WTC11 (cell line): ENCODE results near the gene METAP1. TPM values are rescaled to one million over a fixed set of nuclear protein-coding genes. Genes with fewer than 3 reads are reported as not detected.
"Not testable (repeated sequence)": the region's sequence is repeated elsewhere in the genome, so short reads cannot be mapped to it uniquely, and the experiment has no call there.

Source experiments
- ATAC-seq: fragments of 200-7000 bp; cut with Tn5 transposase; 2 replicates; pipeline ENCODE4 v1.10.0; 2021; ENCODE audit warnings: mild to moderate bottlenecking, moderate library complexity
- CTCF ChIA-PET: fragments of 300-600 bp; sonication (Branson Sonifier 250); formaldehyde crosslinking; loops from one replicate; lab custom pipeline; 2021; ENCODE audit warnings: antibody characterized with exemption; lab: Charles Lee
- POLR2A ChIA-PET: fragments of 350-600 bp; sonication (Branson Sonifier 250); formaldehyde crosslinking; loops from one replicate; lab custom pipeline; 2021; ENCODE audit warnings: antibody characterized with exemption; lab: Charles Lee
- DNase-seq: peaks from one replicate; pipeline ENCODE4 v3.0.0; 2021; ENCODE audit warnings: low spot score
- H3K27ac Mint-ChIP-seq: 2 replicates; pipeline ENCODE4 v1.8.0; 2021; ENCODE audit warnings: mixed read lengths
- H3K27me3 Mint-ChIP-seq: 2 replicates; pipeline ENCODE4 v1.8.0; 2021; ENCODE audit warnings: low read depth, mild to moderate bottlenecking, moderate library complexity, mixed read lengths
- H3K36me3 Mint-ChIP-seq: 2 replicates; pipeline ENCODE4 v1.8.0; 2021; ENCODE audit warnings: mixed read lengths
- H3K4me1 Mint-ChIP-seq: 2 replicates; pipeline ENCODE4 v1.8.0; 2022; ENCODE audit warnings: mixed read lengths
- H3K4me3 Mint-ChIP-seq: 2 replicates; pipeline ENCODE4 v1.8.0; 2021; ENCODE audit warnings: mild to moderate bottlenecking, moderate library complexity, mixed read lengths
- H3K9me3 Mint-ChIP-seq: 2 replicates; pipeline ENCODE4 v1.8.0; 2021; ENCODE audit warnings: mixed read lengths
- ATF2 ChIP-seq: sonication (generic); formaldehyde crosslinking; IDR thresholded peaks from 2 replicates; pipeline ENCODE4 v1.8.1; 2022; ENCODE audit warnings: low read depth, missing genetic modification reagents, borderline replicate concordance
- E2F4 ChIP-seq: sonication (generic); formaldehyde crosslinking; IDR thresholded peaks from 2 replicates; pipeline ENCODE4 v1.8.1; 2022; ENCODE audit warnings: low read depth, mild to moderate bottlenecking, moderate library complexity, missing genetic modification reagents, borderline replicate concordance
- HMGXB4 ChIP-seq: sonication (generic); formaldehyde crosslinking; IDR thresholded peaks from 2 replicates; pipeline ENCODE4 v1.8.1; 2023; ENCODE audit warnings: mild to moderate bottlenecking, moderate library complexity, missing genetic modification reagents
- IRF2 ChIP-seq: sonication (generic); formaldehyde crosslinking; IDR thresholded peaks from 2 replicates; pipeline ENCODE4 v1.8.0; 2022; ENCODE audit warnings: low read depth, missing genetic modification reagents, borderline replicate concordance
- NFATC4 ChIP-seq: fragments of 250-450 bp; sonication (Bioruptor Pico); IDR thresholded peaks from 2 replicates; pipeline ENCODE4 v1.9.0; 2021; ENCODE audit warnings: mild to moderate bottlenecking
- NFYB ChIP-seq: sonication (generic); formaldehyde crosslinking; conservative IDR thresholded peaks from 2 replicates; pipeline ENCODE4 v1.8.0; 2022; ENCODE audit warnings: low read depth, missing genetic modification reagents
- NR1H2 ChIP-seq: sonication (generic); formaldehyde crosslinking; IDR thresholded peaks from 2 replicates; pipeline ENCODE4 v1.9.0; 2021; ENCODE audit warnings: mild to moderate bottlenecking, moderate library complexity, missing genetic modification reagents
- RELA ChIP-seq: sonication (generic); formaldehyde crosslinking; IDR thresholded peaks from 2 replicates; pipeline ENCODE4 v1.8.1; 2022; ENCODE audit warnings: missing genetic modification reagents, mild to moderate bottlenecking, borderline replicate concordance
- TEAD4 ChIP-seq: sonication (generic); formaldehyde crosslinking; IDR thresholded peaks from 2 replicates; pipeline ENCODE4 v1.8.0; 2022; ENCODE audit warnings: mild to moderate bottlenecking, missing genetic modification reagents
- TP53 ChIP-seq: sonication (generic); formaldehyde crosslinking; IDR thresholded peaks from 2 replicates; pipeline ENCODE4 v1.8.1; 2023; ENCODE audit warnings: mild to moderate bottlenecking, missing genetic modification reagents
- ZBTB43 ChIP-seq: sonication (generic); formaldehyde crosslinking; IDR thresholded peaks from 2 replicates; pipeline ENCODE4 v1.8.1; 2023; ENCODE audit warnings: mild to moderate bottlenecking, missing genetic modification reagents
- ZNF219 ChIP-seq: sonication (generic); formaldehyde crosslinking; IDR thresholded peaks from 2 replicates; pipeline ENCODE4 v1.8.0; 2023; ENCODE audit warnings: missing genetic modification reagents, mild to moderate bottlenecking, borderline replicate concordance
- total RNA-seq: library from RNA; stranded (reverse); gene quantifications from 3 replicates; pipeline ENCODE4 v1.2.3, GENCODE V29; 2021
- TF ChIP-seq, protein P1 (sequence below): sonication (generic); formaldehyde crosslinking; IDR thresholded peaks from 2 replicates; pipeline ENCODE4 v1.8.0; 2022; ENCODE audit warnings: mild to moderate bottlenecking, missing genetic modification reagents

The METAP1 gene
- total RNA-seq, 1 experiment from 2014 or later: 102 TPM

- TF ChIP-seq ATF2 (CRISPR knock-in tag): no peak
- TF ChIP-seq, all 79 proteins: peak for 0
Measured at GRCh38 chr4:99099311-99099710, 103.8 kb downstream of the METAP1 start (continued).

- CTCF ChIA-PET, H3K4me1 Mint-ChIP-seq, DNase-seq, ATAC-seq, H3K27ac Mint-ChIP-seq, H3K4me3 Mint-ChIP-seq, H3K27me3 Mint-ChIP-seq: not testable (repeated sequence)
- POLR2A ChIA-PET: interaction anchor here (0.6 kb wide), 2 partner anchors 94 to 967 kb away, joined by 5 to 7 read pairs; no protein-coding TSS in a partner anchor
- Mint-ChIP-seq H3K36me3 (peaks cover 20% of the 10 kb centered on the region), H3K9me3 (peaks cover 26% of the 10 kb centered on the region)
Measured at GRCh38 chr4:99099814-99100213, 104.3 kb downstream of the METAP1 start.

DNA sequence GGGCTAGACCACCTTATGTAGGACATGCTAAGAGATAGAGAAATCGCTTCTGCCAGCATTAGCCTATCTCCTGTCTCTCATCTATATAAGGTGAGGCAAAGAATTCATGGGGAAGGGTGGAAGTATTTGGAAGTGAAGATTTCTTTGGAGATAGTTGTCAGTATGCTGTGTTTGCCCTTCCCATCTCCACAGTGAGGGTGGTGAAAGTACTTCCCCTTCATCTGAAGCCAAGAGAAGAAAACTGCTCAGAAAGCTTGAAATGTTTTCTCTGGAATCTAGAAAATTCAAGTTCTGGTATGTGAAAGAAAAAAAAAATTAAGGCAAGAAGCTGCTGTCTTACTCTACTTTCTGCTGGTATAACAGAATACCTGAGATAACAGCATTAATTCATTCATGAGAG, 105.4 kb downstream of the METAP1 start:
- ChIA-PET POLR2A (no interaction called here), CTCF (no interaction called here)
- no peak for ATAC-seq
- H3K27ac Mint-ChIP-seq: no peak overlapping the region
- H3K9me3 Mint-ChIP-seq: peaks cover 26% of the 10 kb centered on the region
- H3K4me1 Mint-ChIP-seq: no peaks in the 10 kb centered on the region
- H3K36me3 Mint-ChIP-seq: peaks cover 20% of the 10 kb centered on the region
- H3K4me3 Mint-ChIP-seq: no peak overlapping the region
- no peak for DNase-seq
- TF ChIP-seq NFYB (CRISPR knock-in tag) (no peak), TP53 (no peak)
- peaks cover 2% of the 10 kb centered on the region; the same call in 1 of the 2 replicates for H3K27me3 Mint-ChIP-seq

DNA sequence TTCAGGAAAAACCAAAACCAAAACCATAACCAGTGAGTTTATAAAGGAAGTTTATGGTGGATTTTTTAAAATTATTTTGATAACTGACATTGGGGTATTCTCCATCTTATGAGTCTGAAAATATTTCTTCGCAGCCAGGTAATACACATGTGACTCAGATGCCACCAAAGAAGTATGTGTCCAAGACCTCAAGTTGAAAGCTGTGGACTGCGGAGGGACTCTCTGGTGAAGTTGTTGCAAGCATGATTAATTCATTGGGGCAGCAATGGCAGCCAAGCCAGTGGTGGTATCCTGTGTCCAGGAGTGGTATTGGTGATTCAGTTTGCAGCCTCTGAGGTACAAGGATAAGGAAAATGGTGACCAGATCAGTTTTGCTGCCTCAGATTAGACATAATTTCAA, 107.1 kb downstream of the METAP1 start:
- ATAC-seq: no peak
- ChIA-PET CTCF (no interaction called here), POLR2A (interaction anchor here (0.6 kb wide), 1 partner anchor 262 kb away, joined by 3 read pairs; no protein-coding TSS in a partner anchor)
- H3K27ac Mint-ChIP-seq: no peak overlapping the region
- peaks cover 23% of the 10 kb centered on the region for H3K9me3 Mint-ChIP-seq
- H3K4me3 Mint-ChIP-seq: no peak overlapping the region
- no peak for DNase-seq
- peaks cover 2% of the 10 kb centered on the region; the same call in 1 of the 2 replicates for H3K27me3 Mint-ChIP-seq
- peaks cover 3% of the 10 kb centered on the region for H3K4me1 Mint-ChIP-seq
- TF ChIP-seq ZBTB43 (no peak), ZNF219 (no peak), RELA (no peak), HMGXB4 (no peak), TEAD4 (CRISPR knock-in tag) (no peak), IRF2 (CRISPR knock-in tag) (no peak), NFATC4 (CRISPR knock-in tag) (no peak), NR1H2 (CRISPR knock-in tag) (no peak), E2F4 (CRISPR knock-in tag) (no peak)
- TF ChIP-seq, protein P1, sequence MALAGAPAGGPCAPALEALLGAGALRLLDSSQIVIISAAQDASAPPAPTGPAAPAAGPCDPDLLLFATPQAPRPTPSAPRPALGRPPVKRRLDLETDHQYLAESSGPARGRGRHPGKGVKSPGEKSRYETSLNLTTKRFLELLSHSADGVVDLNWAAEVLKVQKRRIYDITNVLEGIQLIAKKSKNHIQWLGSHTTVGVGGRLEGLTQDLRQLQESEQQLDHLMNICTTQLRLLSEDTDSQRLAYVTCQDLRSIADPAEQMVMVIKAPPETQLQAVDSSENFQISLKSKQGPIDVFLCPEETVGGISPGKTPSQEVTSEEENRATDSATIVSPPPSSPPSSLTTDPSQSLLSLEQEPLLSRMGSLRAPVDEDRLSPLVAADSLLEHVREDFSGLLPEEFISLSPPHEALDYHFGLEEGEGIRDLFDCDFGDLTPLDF (CRISPR knock-in tag): no peak
- peaks cover 20% of the 10 kb centered on the region for H3K36me3 Mint-ChIP-seq
